ENCODE data around the gene PATE4. TPM values are rescaled to one million over a fixed set of nuclear protein-coding genes. Genes with fewer than 3 reads are reported as not detected.
"Not testable (repeated sequence)": the region's sequence is repeated elsewhere in the genome, so short reads cannot be mapped to it uniquely, and the experiment has no call there.

The PATE4 gene
- polyA plus RNA-seq, 1 experiment = not detected

- ChIA-PET CTCF (no interaction called here), POLR2A (no interaction called here)
- H3K27me3 ChIP-seq (ENCODE audit: control insufficient read depth, insufficient read depth, low read length) = no peaks in the 10 kb centered on the region
- no peak overlapping the region for H3K27ac ChIP-seq (ENCODE audit: low read depth, low read length)
- H3K4me3 ChIP-seq (ENCODE audit: low read depth, low read length) = no peak overlapping the region
- TF ChIP-seq CTCF (IDR thresholded peaks at IDR 0.05; ENCODE audit: low read depth, low read length) = no peak
- peaks cover 12% of the 10 kb centered on the region; the same call in 1 of the 2 replicates for H3K9me3 ChIP-seq (ENCODE audit: control insufficient read depth, insufficient read depth, low read length)
- no peak for DNase-seq (ENCODE audit: low read depth, low spot score)
Measured at GRCh38 chr11:125846188-125846587, 13.1 kb downstream of the PATE4 start.

- H3K9me3 ChIP-seq (ENCODE audit: control insufficient read depth, insufficient read depth, low read length); CTCF ChIA-PET; H3K27me3 ChIP-seq (ENCODE audit: control insufficient read depth, insufficient read depth, low read length); DNase-seq (ENCODE audit: low read depth, low spot score); POLR2A ChIA-PET; H3K4me3 ChIP-seq (ENCODE audit: low read depth, low read length); H3K27ac ChIP-seq (ENCODE audit: low read depth, low read length): not testable (repeated sequence)
Measured at GRCh38 chr11:125857670-125858069, 24.6 kb downstream of the PATE4 start.

- H3K27ac ChIP-seq (ENCODE audit: low read depth, low read length); H3K27me3 ChIP-seq (ENCODE audit: control insufficient read depth, insufficient read depth, low read length); DNase-seq (ENCODE audit: low read depth, low spot score); H3K9me3 ChIP-seq (ENCODE audit: control insufficient read depth, insufficient read depth, low read length); CTCF ChIA-PET; POLR2A ChIA-PET; H3K4me3 ChIP-seq (ENCODE audit: low read depth, low read length): not testable (repeated sequence)
Measured at GRCh38 chr11:125862786-125863185, 29.7 kb downstream of the PATE4 start.

- H3K9me3 ChIP-seq (ENCODE audit: control insufficient read depth, insufficient read depth, low read length); DNase-seq (ENCODE audit: low read depth, low spot score); H3K27ac ChIP-seq (ENCODE audit: low read depth, low read length); POLR2A ChIA-PET; H3K27me3 ChIP-seq (ENCODE audit: control insufficient read depth, insufficient read depth, low read length); H3K4me3 ChIP-seq (ENCODE audit: low read depth, low read length): not testable (repeated sequence)
- CTCF ChIA-PET = interaction anchor here (0.7 kb wide), 1 partner anchor 155 kb away, joined by 3 read pairs; no protein-coding TSS in a partner anchor
Measured at GRCh38 chr11:125865354-125865753, 32.2 kb downstream of the PATE4 start.

- Histone ChIP-seq H3K27me3 (ENCODE audit: control insufficient read depth, insufficient read depth, low read length) (peaks cover 4% of the 10 kb centered on the region), H3K9me3 (ENCODE audit: control insufficient read depth, insufficient read depth, low read length) (no peaks in the 10 kb centered on the region), H3K4me3 (ENCODE audit: low read depth, low read length) (no peak overlapping the region), H3K27ac (ENCODE audit: low read depth, low read length) (no peak overlapping the region)
- TF ChIP-seq CTCF (IDR thresholded peaks at IDR 0.05; ENCODE audit: low read depth, low read length) = no peak
- DNase-seq (ENCODE audit: low read depth, low spot score) = no peak
- ChIA-PET POLR2A (no interaction called here), CTCF (no interaction called here)
Measured at GRCh38 chr11:125869521-125869920, 36.4 kb downstream of the PATE4 start.

- peak; percentile 70 for TF ChIP-seq CTCF (IDR thresholded peaks at IDR 0.05; ENCODE audit: low read depth, low read length)
- ChIA-PET CTCF (interaction anchor here (0.7 kb wide), 1 partner anchor 407 kb away, joined by 3 read pairs; no protein-coding TSS in a partner anchor), POLR2A (no interaction called here)
- H3K27me3 ChIP-seq (ENCODE audit: control insufficient read depth, insufficient read depth, low read length) = peaks cover 4% of the 10 kb centered on the region
- no peak overlapping the region for H3K4me3 ChIP-seq (ENCODE audit: low read depth, low read length)
- no peak for DNase-seq (ENCODE audit: low read depth, low spot score)
- H3K27ac ChIP-seq (ENCODE audit: low read depth, low read length) = no peak overlapping the region
- no peaks in the 10 kb centered on the region for H3K9me3 ChIP-seq (ENCODE audit: control insufficient read depth, insufficient read depth, low read length)
Measured at GRCh38 chr11:125871391-125872137, 38.4 kb downstream of the PATE4 start.

All from AG04450 (cell line).